GM12891 (cell line): ENCODE results near the gene ATG16L2.
"Not testable (repeated sequence)": the region's sequence is repeated elsewhere in the genome, so short reads cannot be mapped to it uniquely, and the experiment has no call there.

ENCODE experiments used
- DNase-seq: peaks from one replicate; pipeline ENCODE4 v3.0.0; 2011; ENCODE audit warnings: low spot score; ENCODE audit not compliant: insufficient read length
- FAIRE-seq: peaks from 2 replicates; lab custom pipeline; 2011; peaks lifted over from hg19 to GRCh38; lab: Jason Lieb, UNC
- PAX5 ChIP-seq: IDR thresholded peaks from 2 replicates; pipeline ENCODE4 v1.6.1; 2011; ENCODE audit warnings: low read length, moderate library complexity, mild to moderate bottlenecking; ENCODE audit not compliant: insufficient read depth, severe bottlenecking
- POLR2A ChIP-seq: IDR thresholded peaks from 2 replicates; pipeline ENCODE4 v1.6.1; 2011; ENCODE audit warnings: low read depth, low read length, control low read depth
- POLR2AphosphoS5 ChIP-seq: IDR thresholded peaks from 2 replicates; pipeline ENCODE4 v1.6.1; 2011; ENCODE audit warnings: low read depth, low read length, control low read depth
- POU2F2 ChIP-seq: IDR thresholded peaks from 2 replicates; pipeline ENCODE4 v1.6.1; 2011; ENCODE audit warnings: low read depth, mild to moderate bottlenecking, control low read depth, low read length, moderate library complexity
- SPI1 ChIP-seq: IDR thresholded peaks from 2 replicates; pipeline ENCODE4 v1.6.1; 2011; ENCODE audit warnings: low read depth, low read length, control low read depth
- TAF1 ChIP-seq: IDR thresholded peaks from 2 replicates; pipeline ENCODE4 v1.6.1; 2011; ENCODE audit warnings: low read depth, low read length, control low read depth

The ATG16L2 gene

DNA sequence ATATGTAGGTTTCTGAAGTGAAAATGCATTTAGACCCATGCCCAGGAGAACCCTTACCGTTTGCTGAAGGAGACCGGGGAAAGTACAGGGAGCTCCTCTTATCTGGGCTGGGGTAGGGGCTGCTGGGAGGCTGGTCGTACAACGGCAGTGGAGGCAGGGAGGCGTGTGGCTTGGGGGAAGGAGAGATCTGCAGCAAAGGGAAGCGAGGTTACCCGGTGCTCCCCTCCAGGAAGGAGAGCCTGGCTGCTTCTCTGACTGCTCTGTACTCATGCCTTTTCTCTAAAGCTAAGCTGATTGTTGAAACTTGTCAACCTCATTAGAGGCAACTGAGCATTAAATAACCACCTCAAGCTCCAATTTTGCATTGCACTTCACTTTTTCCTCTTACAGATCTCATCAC, 27.2 kb downstream of the ATG16L2 start:
- TF ChIP-seq TAF1: no peak
- no peak for TF ChIP-seq POLR2AphosphoS5
- no peak for TF ChIP-seq SPI1
- TF ChIP-seq PAX5: no peak
- no peak for TF ChIP-seq POLR2A
- TF ChIP-seq POU2F2: no peak
- DNase-seq: no peak
- FAIRE-seq: no peak

DNA sequence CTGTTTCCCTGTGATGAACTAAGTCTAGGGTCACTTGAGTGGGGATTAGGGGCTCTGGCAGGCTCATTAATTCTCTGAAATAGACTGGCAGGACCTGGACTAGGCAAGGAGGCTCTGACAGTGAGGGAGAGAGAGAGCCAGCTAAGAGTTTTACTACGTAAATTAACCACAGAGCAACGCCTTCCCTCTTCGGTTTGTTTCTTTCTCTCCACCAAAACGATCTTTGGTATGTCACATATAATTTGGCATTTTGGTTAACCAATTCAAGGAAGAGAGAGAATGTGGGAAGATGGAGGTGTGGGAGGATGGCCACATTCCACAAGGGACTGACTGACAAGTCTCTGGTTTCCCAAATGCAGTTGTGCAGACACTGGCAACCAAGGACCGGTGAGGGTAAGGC, 27.9 kb downstream of the ATG16L2 start:
- DNase-seq (no peak), FAIRE-seq (no peak)
- TF ChIP-seq POLR2AphosphoS5: no peak
- no peak for TF ChIP-seq PAX5
- no peak for TF ChIP-seq SPI1
- TF ChIP-seq TAF1: no peak
- no peak for TF ChIP-seq POU2F2
- no peak for TF ChIP-seq POLR2A

- TF ChIP-seq PAX5: no peak
- TF ChIP-seq POU2F2: no peak
- TF ChIP-seq POLR2A: no peak
- no peak for TF ChIP-seq POLR2AphosphoS5
- TF ChIP-seq SPI1: no peak
- no peak for TF ChIP-seq TAF1
- FAIRE-seq: no peak
- no peak for DNase-seq
Observed at GRCh38 chr11:72842653-72843330, 28.6 kb downstream of the ATG16L2 start.

DNA sequence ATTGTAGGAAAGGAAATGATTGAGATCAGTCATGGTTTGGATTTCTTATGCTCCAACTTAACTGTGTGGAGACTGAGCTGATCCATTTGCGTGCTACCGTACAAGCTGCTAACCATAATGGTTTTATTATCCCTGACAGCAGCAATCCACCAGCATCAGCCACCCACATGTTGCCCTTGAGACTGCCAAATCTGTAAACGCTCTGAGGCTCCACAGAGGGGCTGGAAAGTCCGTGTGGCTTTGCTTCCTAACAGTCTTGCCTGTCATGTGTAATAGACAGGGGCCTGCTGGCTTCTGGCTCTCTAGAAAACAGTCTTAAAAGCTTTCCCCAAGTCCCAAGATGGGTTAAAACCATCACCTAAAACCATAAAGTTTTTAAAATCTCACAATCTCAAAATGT, 30.1 kb downstream of the ATG16L2 start:
- TF ChIP-seq TAF1 (no peak), SPI1 (no peak), POU2F2 (no peak), POLR2AphosphoS5 (no peak), POLR2A (no peak), PAX5 (no peak)
- FAIRE-seq: no peak
- no peak for DNase-seq

- TF ChIP-seq SPI1 (no peak), POLR2A (no peak), POU2F2 (no peak), PAX5 (no peak), POLR2AphosphoS5 (no peak), TAF1 (no peak)
- no peak for FAIRE-seq
- no peak for DNase-seq
Observed at GRCh38 chr11:72848846-72849466, 34.7 kb downstream of the ATG16L2 start.

DNA sequence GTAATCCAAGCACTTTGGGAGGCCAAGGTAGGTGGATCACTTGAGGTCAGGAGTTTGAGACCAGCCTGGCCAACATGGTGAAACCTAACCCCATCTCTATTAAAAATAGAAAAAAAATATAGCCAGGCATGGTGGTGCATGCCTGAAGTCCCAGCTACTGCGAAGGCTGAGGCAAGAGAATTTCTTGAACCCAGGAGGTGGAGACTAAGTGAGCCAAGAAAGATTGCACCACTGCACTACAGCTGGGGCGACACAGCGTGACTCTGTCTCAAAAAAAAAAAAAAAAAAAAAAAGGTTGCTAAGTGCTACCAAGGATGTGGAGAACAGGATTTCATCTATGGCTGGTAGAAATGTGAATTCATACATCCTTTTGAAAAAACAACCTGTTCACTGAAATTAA, 36.6 kb downstream of the ATG16L2 start:
- no peak for DNase-seq
- TF ChIP-seq POLR2AphosphoS5: no peak
- no peak for TF ChIP-seq TAF1
- no peak for TF ChIP-seq POLR2A
- TF ChIP-seq PAX5: no peak
- no peak for TF ChIP-seq POU2F2
- TF ChIP-seq SPI1: no peak
- no peak for FAIRE-seq

DNA sequence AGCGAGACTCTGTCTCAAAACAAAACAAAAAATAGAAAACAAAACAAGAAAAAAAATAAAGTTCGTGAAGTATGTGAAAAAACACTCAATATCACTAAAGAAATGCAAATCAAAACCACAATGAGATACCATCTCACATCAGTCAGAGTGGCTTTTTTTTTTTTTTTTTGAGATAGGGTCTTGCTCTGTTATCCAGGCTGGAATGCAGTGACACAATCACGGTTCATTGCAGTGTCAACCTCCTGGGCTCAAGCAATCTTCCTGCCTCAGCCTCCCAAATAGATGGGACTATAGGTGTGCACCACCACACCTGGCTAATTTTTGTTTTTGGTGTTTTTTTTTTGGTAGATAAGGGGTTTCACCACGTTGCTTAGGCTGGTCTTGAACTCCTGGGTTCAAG, 37.5 kb downstream of the ATG16L2 start:
- DNase-seq (no peak), FAIRE-seq (no peak)
- TF ChIP-seq POLR2AphosphoS5 (no peak), POU2F2 (no peak), POLR2A (no peak), SPI1 (no peak), PAX5 (no peak), TAF1 (no peak)

GRCh38 chr11:72856065-72856464, 41.9 kb downstream of the ATG16L2 start:
- TF ChIP-seq POLR2A (no peak), POU2F2 (no peak), PAX5 (no peak), POLR2AphosphoS5 (no peak), TAF1 (no peak), SPI1 (no peak)
- no peak for FAIRE-seq

DNA sequence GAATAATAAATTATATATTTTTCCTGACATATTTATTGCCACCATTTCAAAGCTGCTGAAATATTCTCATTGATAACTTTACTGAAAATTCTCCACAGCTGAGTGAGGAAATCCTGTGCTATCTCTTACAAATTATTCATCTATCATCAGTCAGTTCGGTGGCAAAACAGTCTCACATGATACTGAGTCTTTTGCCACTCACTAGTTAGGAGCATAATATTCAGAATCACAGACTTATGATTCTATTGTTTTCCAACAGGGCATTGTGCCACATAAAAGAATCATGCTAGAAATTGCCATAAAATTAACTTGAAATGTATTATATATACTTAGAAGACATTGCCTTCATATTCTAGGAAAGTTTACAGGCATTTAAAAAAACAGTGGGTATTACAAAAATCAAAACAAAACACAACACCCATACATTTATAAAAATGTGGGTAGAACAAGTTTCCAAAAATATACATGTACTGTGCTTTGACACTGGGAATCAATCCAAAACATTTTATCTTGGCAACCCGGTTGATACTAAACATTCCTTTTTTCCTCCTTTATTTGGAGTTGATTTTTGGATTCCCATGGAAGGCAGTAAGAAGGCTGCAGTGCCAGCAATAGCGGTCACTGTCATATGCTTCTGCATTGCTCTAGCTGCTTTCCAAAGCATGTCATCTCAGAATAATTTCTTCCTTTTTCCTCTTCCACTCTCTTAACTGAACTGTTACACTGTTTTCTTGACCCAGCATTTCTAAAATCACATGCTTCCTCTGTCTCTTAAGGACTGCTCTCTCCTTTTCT, 42.5 kb downstream of the ATG16L2 start:
- TF ChIP-seq SPI1: no peak
- TF ChIP-seq POLR2AphosphoS5: no peak
- TF ChIP-seq TAF1: no peak
- no peak for TF ChIP-seq POLR2A
- TF ChIP-seq POU2F2: no peak
- TF ChIP-seq PAX5: no peak
- DNase-seq (no peak), FAIRE-seq (no peak)

More at GRCh38 chr11:72856065-72856464, 41.9 kb downstream of the ATG16L2 start:
- DNase-seq: no peak

GRCh38 chr11:72858267-72858666, 44.1 kb downstream of the ATG16L2 start:
- FAIRE-seq, DNase-seq: not testable (repeated sequence)
